HG03175 (cell line): ENCODE results near the gene ZNF397.
"Not testable (repeated sequence)": the region's sequence is repeated elsewhere in the genome, so short reads cannot be mapped to it uniquely, and the experiment has no call there.

Experiments
- ATAC-seq: cut with Tn5 transposase; IDR thresholded peaks from one replicate; pipeline ENCODE4 v1.9.1; 2021; ENCODE audit warnings: mild to moderate bottlenecking, moderate library complexity; ENCODE audit not compliant: unreplicated experiment

Gene ZNF397

DNA sequence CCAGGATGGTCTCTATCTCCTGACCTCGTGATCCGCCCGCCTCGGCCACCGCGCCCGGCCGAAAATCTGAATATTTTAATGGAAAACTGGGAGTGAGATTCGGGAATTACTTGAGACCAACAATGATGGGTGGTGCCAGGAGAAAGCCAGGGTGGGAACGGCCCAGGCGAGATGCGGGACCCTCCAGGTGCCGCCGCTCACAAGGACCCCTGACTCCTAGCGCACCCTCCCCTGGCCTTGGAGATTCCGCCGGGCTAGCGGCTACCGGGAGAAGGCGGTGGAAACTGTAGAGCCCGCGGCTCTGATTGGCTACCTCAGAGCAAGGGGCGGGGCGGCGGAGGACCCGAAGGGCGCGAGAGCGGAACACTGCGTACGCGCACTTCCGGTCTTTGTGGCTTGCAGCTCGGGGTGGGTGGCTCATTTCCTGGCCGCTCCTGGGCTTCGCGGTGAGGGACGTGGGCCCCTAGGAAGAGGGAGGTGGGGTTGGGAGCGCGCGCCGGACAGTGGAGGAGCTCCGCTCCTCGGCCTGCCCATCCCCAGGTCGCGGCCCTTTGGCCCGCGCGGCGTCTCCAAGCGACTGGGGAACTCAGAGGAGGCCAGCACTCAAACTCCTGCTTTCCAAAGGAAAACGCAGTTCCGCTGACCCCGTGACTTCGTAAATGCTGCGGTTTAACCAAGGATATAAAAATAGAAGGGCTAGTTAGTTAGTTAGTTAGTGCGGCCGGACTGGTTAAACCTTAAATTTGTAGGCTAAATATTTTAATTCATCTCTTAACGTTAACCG is at the start of gene ZNF397:
Gene ZNF397 (plus strand): TSS at position 371 of the 784 bp plus-strand sequence. CDS start 1,437 bp downstream, outside the sequence.
- ATAC-seq = peak; percentile 99

DNA sequence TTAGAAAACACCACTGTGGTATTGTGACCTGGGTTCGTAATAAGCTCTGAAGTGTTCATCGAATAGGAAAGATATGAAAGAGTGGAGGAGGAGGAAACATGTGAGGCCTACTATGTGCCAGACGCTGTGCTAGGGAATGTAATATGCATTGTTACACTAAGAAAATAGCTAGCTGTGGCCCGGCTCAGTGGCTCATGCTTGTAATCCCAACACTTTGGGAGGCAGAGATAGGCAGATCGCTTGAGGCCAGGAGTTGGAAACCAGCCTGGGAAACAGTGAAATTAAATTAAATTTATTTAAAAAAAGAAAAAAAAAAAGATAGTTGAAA is 49.2 kb upstream of the ZNF397 start:
- ATAC-seq = no peak

DNA sequence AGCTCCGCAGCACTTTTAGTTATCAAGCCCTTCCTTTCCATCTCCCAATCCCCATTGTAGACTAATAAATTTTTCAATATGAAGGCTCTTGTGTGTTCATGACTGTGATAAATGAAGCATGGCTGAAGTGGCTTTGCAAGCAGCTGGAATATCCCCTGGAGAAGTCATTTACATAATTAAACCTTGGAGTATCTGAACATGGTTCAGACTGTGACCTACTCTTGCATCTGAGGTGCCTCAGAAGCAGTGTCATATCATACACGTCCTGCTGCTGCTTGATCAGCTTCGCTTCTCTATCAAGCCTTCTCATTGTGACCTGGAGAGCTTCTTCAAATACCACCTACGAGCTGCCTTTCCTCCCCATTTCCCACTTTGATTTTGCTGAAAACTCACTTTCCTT is 48.4 kb upstream of the ZNF397 start:
- ATAC-seq = no peak

DNA sequence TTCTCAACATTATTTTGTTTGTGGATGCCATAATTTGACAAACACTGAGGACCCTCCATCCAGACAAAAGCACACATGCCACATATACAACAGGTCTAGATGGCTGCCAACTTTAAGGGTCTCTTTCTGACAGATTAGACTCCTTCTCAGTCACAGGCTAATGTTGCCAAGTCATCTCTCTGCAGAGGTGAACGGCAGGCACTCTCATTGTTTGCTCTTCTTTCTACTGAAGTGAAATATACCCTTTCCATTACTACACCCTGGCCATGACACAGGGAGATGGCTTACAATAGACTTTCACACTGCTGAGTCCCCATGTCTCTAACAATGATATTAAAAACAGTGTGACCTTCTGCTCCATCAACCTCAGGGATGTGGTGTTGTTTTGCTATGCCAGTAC is 47.5 kb upstream of the ZNF397 start:
- ATAC-seq = no peak

DNA sequence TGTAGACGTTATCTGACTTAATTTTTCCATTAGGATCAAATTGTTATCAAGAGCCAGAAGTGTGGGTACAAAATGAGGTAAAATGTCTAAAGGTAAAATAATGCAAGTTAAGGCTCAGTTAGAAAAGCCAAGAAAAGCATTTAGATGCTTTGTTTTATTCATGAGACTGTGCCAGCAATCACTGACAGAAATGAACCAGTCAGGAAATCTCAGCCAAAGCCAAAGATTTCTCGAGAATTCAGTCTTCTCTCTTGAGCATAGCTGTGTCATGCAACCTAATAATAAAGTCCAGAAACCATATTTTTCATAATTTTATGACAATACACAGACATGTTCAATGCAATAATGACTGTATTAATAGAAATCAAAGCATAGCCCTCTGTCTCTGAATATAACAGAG is 43.5 kb upstream of the ZNF397 start:
- no peak for ATAC-seq

DNA sequence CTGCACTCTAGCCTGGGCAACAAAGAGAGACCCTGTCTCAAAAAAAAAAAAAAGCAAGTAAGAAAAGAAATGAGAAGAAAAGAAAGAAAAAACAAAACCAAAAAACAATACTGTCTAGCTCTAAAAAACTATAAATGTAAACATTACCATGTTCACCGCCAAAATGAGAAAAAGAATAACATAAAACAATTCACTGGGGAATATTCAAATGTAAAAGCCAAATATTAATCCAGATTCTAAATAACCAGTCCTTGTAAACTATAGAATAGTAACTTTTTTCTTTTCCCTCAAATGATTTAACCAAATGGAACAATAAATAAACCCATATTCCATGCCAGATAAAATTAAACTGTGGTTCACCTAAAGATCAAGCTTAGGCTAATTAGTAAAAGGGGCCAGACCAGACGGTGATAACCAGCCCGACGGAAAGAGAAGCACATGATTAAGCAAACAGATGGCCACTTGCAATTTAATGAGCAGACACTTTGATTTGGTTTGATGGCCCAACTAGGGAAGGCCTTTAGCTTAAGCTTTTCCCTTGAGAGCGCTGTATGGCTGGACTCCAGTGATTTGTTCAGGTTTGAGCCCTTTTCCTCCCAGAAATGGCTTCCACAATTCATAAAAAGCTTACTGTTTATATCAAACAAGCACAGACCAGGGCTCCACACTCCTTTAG is 39.4 kb upstream of the ZNF397 start:
- ATAC-seq = no peak

DNA sequence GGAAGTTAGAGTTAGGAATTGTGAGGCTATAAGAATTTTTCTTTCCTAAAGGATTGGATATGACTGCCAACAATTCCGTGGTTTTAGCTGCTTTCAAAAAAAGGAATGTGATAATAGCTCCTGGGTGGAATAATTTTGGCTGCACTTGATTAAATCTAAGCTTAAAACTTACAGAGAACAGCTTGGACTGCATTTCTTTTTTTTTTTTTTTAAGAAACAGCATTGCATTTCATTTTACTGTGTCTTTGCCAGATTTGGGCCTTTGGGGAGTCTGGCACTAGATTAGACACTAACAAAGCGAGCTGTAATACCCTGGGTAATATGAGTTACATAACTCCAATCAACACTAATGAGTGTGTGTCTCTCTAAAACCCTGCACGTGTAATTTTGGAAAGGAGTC is 37.8 kb upstream of the ZNF397 start:
- ATAC-seq = no peak

DNA sequence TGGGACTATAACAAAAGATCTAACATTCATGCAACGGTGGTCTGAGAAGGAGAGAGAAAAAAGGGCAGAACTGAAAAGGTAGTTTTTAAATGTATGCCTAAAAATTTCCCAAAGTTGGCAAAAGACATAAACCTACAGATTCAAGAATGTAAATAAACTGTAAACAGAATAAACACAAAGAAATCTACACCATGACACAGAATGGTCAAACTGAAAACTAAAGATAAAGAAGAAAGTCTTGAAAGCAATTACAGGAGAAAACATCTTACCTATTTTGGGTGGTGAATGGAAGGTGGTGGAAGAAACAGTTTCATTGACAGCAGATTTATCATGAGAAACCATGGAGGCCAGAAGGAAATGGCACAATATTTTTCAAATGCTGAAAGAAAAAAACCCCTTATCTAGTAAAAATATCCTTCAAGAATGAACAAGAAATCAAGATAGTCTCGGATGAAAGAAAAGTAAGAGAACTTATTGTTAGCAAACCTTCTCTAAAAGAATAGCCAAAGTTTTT is 35.6 kb upstream of the ZNF397 start:
- no peak for ATAC-seq

DNA sequence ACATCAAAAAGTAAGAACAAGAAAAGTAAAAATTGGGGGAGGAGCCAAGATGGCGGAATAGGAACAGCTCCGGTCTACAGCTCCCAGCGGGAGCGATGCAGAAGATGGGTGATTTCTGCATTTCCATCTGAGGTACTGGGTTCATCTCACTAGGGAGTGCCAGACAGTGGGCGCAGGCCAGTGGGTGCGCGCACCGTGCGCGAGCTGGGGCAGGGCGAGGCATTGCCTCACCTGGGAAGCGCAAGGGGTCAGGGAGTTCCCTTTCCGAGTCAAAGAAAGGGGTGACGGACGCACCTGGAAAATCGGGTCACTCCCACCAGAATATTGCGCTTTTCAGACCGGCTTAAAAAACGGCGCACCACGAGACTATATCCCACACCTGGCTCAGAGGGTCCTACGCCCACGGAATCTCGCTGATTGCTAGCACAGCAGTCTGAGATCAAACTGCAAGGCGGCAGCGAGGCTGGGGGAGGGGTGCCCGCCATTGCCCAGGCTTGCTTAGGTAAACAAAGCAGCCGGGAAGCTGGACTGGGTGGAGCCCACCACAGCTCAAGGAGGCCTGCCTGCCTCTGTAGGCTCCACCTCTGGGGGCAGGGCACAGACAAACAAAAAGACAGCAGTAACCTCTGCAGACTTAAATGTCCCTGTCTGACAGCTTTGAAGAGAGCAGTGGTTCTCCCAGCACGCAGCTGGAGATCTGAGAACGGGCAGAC is 34.9 kb upstream of the ZNF397 start:
- not testable (repeated sequence) for ATAC-seq

DNA sequence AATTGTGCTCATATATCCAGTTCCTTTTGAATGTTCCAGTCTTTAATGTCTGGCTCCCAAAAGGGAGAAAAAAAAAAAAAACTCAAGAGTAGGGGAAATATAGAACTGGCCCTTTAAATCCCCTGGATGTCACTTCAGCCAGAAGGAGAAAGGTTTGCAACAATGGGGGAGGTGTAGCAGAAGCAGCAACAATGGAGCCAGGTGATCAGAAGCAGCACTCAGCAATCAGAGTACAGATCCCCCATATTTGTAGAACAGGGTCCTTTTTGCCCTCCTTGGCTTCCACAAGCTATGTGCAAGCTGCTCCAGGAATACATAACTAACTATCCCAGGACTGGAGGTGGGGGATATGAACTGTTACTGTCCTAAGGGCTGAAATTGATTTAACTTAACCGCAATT is 25.8 kb upstream of the ZNF397 start:
- ATAC-seq = no peak

DNA sequence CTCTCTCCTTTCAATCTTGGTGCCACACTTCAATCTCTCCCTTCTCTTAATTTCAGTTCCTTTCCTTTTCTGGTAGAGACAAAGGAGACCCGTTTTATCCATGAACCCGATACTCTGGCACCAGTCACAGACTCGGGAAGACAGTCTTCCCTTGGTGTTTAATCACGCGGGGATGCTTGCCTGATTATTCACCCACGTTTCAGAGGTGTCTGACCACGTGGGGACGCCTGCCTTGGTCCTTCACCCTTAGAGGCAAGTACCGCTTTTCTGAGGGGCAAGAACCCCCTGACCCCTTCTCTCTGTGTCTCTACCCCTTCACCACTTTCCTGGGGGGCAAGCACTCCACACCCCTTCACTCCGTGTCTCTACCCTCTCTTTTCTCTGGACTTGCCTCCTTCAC is 24.2 kb upstream of the ZNF397 start:
- ATAC-seq = not testable (repeated sequence)

DNA sequence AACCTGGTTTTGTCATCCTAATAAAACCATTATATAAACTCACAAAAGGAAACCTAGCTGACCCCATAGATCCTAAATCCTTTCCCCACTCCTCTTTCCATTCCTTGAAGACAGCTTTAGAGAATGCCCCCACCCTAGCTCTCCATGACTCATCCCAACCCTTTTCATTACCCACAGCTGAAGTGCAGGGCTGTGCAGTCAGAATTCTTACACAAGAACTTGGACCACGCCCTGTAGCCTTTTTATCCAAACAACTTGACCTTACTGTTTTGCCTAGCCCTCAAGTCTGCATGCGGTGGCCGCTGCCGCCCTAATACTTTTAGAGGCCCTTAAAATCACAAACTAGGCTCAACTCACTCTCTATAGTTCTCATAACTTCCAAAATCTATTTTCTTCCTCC is 21.5 kb upstream of the ZNF397 start:
- ATAC-seq = not testable (repeated sequence)

DNA sequence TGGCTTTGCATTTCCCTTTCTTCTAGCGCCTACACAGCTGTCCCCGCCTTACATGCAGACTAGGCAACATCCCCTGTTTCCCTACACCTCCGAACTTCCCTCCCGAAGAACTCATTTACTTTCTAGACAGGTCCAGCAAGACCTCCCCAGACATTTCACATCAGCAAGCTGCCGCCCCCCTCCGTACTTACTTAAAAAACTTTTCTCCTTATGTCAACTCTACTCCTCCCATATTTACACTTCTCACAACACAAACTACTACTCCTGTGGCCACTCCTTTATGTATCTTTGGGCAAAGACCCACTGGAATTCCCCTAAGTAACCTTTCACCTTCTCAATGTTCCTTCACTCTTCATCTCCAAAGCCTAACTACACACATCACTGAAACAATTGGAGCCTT is 20.4 kb upstream of the ZNF397 start:
- no peak for ATAC-seq

DNA sequence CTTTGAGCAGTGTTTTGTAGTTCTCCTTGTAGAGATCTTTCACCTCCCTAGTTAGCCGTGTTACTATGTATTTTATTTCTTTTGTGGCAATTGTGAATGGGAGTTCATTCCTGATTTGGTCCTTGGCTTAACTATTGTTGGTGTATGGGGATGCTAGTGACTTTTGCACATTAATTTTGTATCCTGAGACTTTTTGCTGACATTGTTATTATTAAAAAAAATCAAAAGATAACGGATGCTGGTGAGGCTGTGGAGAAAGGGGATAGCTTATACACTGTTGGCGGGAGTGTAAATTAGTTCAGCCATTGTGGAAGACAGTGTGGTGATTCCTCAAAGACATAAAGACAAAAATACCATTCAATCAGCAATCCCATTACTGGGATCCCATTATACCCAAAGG is 17.0 kb upstream of the ZNF397 start:
- no peak for ATAC-seq

DNA sequence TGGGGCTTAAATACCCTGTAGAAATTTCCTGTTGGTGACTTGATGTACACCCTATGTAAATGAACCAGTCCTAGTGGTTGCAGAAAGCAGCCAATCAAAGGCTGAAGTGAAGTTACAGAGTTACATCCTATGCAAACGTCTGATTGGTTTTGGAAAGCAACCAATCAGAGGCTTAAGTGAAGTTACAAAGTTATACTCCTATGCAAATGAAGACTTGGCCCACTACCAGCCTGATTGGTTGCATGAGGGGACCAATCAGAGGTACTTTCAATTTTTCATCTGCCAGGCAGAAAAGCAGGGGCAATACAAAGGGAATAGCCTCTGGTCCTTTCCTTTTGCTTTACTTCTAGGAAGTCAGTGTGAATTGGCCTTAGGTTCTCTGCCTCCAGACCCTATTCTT is 13.6 kb upstream of the ZNF397 start:
- no peak for ATAC-seq

DNA sequence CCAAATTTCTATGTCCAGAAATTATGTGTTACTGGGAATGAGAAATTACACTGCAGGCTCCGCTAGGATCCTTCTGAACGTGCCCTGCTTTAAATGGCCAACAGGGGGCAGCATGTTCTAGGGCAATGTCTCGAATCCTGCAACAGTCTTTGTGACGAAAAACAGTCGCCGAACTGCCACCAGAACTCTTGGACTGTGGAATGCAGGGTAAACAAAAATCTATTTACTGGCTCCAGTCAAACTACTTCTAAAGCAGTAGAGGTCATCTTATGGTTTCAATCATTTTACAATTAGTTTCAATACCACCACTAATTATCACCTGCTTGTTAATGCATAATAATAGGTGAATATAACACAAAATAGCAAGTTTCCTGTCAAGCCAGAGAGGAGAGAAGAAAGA is 9.8 kb upstream of the ZNF397 start:
- ATAC-seq = peak; percentile 81

DNA sequence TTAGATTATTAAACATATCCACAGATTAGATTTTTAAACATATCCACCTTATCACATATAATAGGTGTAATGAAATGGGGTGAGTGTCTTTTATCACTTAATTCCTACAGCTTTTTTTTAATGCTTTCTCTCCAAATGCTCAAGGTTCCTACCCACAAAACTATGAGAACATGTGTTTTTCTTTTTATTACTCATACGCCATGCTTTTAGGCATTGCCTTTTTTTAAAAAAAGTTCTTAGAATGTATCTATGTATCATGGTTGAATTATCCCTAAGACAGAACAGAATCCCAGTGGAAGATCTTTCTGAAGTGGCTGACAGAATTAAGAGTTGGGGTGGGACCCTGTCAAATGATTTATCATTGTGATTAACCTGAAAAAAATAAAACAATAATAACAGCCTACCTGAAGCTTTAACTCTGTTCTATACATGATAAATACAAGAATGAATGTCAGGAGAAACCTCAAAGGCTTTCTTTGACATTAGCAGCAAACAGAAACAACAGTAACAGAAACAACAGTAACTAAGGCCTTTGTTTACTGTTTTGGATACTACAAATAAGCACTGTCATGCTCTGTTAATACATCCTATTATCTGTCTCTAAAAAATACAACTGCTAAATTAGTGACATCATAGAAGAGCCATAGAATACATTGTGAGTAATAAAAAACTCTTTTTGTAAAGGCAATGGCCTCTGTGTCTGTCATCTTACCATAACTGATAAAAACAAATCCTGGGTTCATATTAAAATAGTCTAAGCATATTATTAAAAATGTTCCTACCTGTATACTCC is 4.1 kb upstream of the ZNF397 start:
- no peak for ATAC-seq

DNA sequence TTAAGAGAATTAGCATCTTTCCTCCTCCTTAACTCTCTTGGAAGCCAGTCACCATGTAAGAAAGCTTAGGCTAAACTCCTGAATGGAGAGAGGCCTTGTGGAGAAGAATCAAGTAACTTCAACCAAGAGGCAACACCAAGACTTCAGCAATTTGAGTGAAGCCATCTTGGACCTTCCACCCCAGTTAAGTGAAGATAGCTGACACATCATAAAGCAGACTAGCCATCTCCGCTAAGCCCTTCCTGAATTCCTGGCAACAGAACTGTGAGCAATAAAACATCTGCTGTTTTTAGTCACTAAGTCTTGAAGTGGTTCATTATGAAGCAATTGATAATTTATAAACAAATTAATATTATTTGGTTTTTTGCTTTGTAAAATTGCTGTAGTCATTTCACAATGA is 1.5 kb upstream of the ZNF397 start:
- no peak for ATAC-seq

DNA sequence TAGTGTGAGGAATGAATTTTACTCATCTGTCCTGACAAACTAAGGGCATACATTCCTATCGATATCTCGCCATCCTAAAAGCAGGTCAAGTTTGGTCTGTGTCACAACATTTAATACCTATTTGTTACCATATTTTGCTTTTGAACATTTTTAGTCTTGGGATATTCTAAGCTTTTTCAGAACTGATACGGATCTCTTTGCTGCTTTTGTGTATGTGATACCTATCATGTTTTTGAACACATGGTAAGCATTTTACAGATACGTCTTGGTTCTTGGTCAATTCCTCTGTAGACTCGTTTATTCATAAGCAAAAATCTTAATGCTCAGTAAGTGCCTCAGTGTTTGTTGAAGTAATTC is 592 bp downstream of the ZNF397 start:
- ATAC-seq = peak; percentile 5

DNA sequence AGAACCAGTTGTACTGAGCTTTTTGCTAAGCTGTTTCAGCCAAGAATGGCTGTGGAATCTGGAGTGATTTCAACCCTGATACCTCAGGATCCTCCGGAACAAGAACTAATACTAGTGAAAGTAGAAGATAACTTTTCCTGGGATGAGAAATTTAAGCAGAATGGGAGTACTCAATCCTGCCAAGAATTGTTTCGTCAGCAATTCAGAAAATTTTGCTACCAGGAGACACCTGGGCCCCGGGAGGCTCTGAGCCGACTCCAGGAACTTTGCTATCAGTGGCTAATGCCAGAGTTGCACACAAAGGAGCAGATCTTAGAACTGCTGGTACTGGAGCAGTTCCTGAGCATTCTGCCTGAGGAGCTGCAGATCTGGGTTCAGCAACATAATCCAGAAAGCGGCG is 1.6 kb downstream of the ZNF397 start:
- ATAC-seq = no peak

DNA sequence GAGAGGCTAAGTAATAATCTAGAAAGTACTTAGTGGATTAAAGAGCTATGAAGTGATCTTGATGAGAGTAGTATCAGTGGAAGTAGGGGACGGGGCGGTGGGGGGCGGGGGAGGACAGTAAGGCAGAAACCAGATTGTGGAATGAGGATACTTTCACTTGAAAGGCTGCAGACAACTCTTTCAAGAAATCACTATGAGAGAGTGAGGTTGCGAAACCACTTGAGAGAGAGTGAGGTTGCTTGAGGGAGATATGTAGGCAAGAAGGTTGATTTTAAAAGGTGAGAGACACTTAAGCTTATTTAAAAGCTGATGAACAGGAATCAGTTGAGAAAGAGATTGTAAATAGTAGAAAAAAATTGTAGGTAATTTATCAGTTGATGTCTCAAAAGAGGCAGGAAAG is 3.8 kb downstream of the ZNF397 start:
- ATAC-seq = no peak
